Stimulated activated memory B cell treated with anti-CD40 and anti-IgM and Interleukin-4, amounts not matched to agents 10 μg/mL and 1 μg/mL and 100 μg/mL, for 72 hours (primary cell): ENCODE measurements around the gene AP1S2.
"Not testable (repeated sequence)": the region's sequence is repeated elsewhere in the genome, so short reads cannot be mapped to it uniquely, and the experiment has no call there.

Experiments used
- ATAC-seq: fragments of 150-1000 bp; cut with Tn5 transposase; 2 replicates; pipeline ENCODE4 v1.10.0; 2021
- H3K27ac Mint-ChIP-seq: one replicate; pipeline ENCODE4 v1.8.0; 2022; ENCODE audit warnings: mild to moderate bottlenecking, mixed read lengths
- H3K27me3 Mint-ChIP-seq: one replicate; pipeline ENCODE4 v1.8.0; 2022; ENCODE audit warnings: mixed read lengths
- H3K36me3 Mint-ChIP-seq: one replicate; pipeline ENCODE4 v1.8.0; 2022; ENCODE audit warnings: mixed read lengths
- H3K4me1 Mint-ChIP-seq: one replicate; pipeline ENCODE4 v1.8.0; 2022; ENCODE audit warnings: mixed read lengths
- H3K4me3 Mint-ChIP-seq: one replicate; pipeline ENCODE4 v1.8.0; 2022; ENCODE audit warnings: mild to moderate bottlenecking, moderate library complexity, mixed read lengths
- H3K9me3 Mint-ChIP-seq: one replicate; pipeline ENCODE4 v1.8.0; 2022; ENCODE audit warnings: mixed read lengths

Gene AP1S2

DNA sequence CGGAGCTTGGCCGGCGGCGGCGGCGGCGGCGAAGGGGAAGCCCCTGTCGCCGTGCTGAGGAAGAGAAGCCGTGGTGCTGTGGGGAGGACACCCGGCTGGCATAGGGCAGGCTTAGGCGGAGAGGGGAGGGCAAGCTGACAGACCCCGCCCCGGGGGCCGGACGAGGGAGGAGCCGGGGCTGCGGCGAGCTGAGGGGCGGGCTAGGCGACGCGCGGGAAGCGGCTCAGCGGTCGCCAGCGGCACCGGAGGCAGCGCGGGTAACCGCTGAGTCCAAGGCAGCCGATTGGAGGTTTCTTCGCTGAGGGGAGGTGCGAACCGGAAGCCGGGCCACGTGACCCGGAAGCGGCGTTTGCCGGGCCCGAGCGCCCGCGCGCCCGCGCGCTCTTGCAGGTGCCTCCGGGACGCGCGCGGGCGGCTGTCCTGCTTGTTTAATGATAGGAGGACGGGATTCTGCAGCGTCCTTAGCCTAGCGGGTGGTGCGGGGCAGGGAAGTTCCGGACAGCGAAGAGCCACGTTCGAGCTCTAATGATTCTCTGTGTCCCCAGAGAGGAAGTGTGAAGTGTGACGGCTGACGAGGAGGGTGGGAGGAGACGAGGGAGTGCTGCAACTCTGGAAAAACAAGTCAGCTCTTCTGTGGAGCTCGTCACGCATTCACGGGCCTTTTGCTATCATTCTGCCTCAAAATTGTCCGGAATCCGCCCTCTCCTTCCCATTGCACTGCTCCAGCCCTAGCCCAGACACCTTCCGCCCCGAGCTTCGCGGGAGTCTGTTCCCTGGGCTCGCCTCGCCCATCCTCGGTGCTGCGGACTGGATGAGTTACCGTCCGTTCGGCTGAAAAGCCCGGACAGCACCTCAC, at the start of gene AP1S2:
TSS of gene AP1S2 (minus strand) at position 102 of the 856 bp plus-strand sequence. CDS start 2,289 bp downstream, outside the sequence.
- Mint-ChIP-seq H3K27me3 (no peaks in the 10 kb centered on the region), H3K36me3 (peaks cover 16% of the 10 kb centered on the region), H3K9me3 (no peaks in the 10 kb centered on the region), H3K4me3 (peak within 1 kb of the TSS; percentile 93), H3K4me1 (peaks cover 21% of the 10 kb centered on the region), H3K27ac (peak within 1 kb of the TSS; percentile 97)
- ATAC-seq = peak; percentile 99

DNA sequence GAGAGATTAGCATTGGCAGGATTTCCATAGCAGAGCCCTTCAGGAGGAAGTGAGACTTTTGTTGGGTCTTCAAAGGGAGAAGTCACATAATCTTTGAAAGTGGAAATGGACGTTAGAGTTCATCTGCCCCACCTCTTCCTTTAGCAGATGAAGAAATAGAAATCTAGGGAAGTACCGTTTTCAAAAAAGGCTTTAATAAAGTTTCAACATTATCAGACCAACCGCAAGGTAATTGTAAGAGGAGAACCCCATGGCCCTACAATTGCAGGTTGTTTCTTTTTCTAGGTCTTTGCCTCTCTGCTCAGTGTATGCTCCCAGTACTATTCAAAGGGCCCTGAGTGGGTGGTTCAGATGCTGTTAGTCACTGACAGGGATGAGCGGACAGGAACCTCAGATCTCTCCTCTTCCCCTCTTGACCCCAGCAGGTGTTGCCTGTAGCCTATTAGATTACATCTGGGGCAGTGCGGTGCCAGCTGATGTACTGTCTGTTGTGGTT, 48.6 kb upstream of the AP1S2 start:
- H3K27me3 Mint-ChIP-seq = no peaks in the 10 kb centered on the region
- peak; percentile 95 for ATAC-seq
- H3K4me1 Mint-ChIP-seq = peaks cover 4% of the 10 kb centered on the region
- peaks cover 5% of the 10 kb centered on the region for H3K36me3 Mint-ChIP-seq
- H3K9me3 Mint-ChIP-seq = peaks cover 5% of the 10 kb centered on the region
- H3K4me3 Mint-ChIP-seq = no peak overlapping the region
- H3K27ac Mint-ChIP-seq = peak overlapping the region; percentile 40

DNA sequence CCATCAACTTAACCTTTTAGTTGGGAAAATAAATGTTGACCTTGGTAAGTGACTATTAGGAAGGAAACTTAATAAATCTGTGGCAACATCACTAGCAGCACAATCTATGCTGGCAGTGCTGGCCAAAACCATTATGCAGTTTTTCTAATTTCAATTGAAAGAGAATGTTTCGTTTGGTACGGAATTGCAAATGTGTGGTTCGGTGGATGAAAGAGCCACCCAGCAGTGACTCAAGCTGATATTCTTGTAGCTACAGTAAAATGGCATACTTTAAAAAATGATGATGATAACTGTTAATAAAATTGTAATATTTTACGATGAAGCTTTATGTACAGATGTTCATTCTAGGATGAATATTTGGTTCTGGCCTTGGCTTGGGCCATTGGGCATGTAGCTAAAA, 40.7 kb upstream of the AP1S2 start:
- peaks cover 4% of the 10 kb centered on the region for H3K9me3 Mint-ChIP-seq
- no peaks in the 10 kb centered on the region for H3K36me3 Mint-ChIP-seq
- peaks cover 17% of the 10 kb centered on the region for H3K4me1 Mint-ChIP-seq
- no peaks in the 10 kb centered on the region for H3K27me3 Mint-ChIP-seq
- H3K4me3 Mint-ChIP-seq = no peak overlapping the region
- no peak overlapping the region for H3K27ac Mint-ChIP-seq
- ATAC-seq = no peak

GRCh38 chrX:15894724-15895123, 40.1 kb upstream of the AP1S2 start:
- no peaks in the 10 kb centered on the region for H3K27me3 Mint-ChIP-seq
- no peak overlapping the region for H3K27ac Mint-ChIP-seq
- H3K4me1 Mint-ChIP-seq = peaks cover 17% of the 10 kb centered on the region
- H3K4me3 Mint-ChIP-seq = no peak overlapping the region
- peaks cover 4% of the 10 kb centered on the region for H3K9me3 Mint-ChIP-seq
- ATAC-seq = no peak
- H3K36me3 Mint-ChIP-seq = no peaks in the 10 kb centered on the region

- no peaks in the 10 kb centered on the region for H3K36me3 Mint-ChIP-seq
- no peak overlapping the region for H3K27ac Mint-ChIP-seq
- no peak for ATAC-seq
- no peak overlapping the region for H3K4me3 Mint-ChIP-seq
- H3K4me1 Mint-ChIP-seq = peaks cover 22% of the 10 kb centered on the region
- H3K27me3 Mint-ChIP-seq = no peaks in the 10 kb centered on the region
- peaks cover 4% of the 10 kb centered on the region for H3K9me3 Mint-ChIP-seq
Observed at GRCh38 chrX:15890463-15890862, 35.9 kb upstream of the AP1S2 start.

DNA sequence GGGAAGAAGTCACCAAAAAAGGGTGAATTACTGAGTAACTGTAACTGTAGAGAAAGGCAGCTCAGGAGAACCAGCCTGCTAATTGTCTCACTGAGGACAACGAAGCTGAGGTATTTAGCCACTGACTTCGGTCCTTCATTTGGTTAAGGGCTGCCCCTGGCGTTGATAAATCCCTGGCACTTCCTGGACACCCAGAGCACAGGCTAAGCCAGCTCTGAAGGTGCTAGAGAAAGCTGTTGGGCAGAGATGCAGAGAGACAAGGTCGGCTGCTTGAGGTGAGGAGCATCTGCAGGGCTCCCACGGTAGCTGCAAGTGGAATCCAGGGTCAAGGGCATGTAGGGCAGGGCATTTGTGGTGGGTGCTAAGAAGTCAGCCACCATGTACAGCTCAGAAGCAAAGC, 33.4 kb upstream of the AP1S2 start:
- Mint-ChIP-seq H3K36me3 (no peaks in the 10 kb centered on the region), H3K27ac (no peak overlapping the region), H3K9me3 (no peaks in the 10 kb centered on the region), H3K27me3 (no peaks in the 10 kb centered on the region), H3K4me3 (no peak overlapping the region), H3K4me1 (peaks cover 23% of the 10 kb centered on the region)
- no peak for ATAC-seq

GRCh38 chrX:15883540-15883863, 28.9 kb upstream of the AP1S2 start:
- H3K9me3 Mint-ChIP-seq = no peaks in the 10 kb centered on the region
- no peak for ATAC-seq
- H3K4me3 Mint-ChIP-seq = no peak overlapping the region
- H3K4me1 Mint-ChIP-seq = peaks cover 22% of the 10 kb centered on the region
- H3K27ac Mint-ChIP-seq = peak overlapping the region; percentile 62
- peaks cover 7% of the 10 kb centered on the region for H3K36me3 Mint-ChIP-seq
- H3K27me3 Mint-ChIP-seq = no peaks in the 10 kb centered on the region

DNA sequence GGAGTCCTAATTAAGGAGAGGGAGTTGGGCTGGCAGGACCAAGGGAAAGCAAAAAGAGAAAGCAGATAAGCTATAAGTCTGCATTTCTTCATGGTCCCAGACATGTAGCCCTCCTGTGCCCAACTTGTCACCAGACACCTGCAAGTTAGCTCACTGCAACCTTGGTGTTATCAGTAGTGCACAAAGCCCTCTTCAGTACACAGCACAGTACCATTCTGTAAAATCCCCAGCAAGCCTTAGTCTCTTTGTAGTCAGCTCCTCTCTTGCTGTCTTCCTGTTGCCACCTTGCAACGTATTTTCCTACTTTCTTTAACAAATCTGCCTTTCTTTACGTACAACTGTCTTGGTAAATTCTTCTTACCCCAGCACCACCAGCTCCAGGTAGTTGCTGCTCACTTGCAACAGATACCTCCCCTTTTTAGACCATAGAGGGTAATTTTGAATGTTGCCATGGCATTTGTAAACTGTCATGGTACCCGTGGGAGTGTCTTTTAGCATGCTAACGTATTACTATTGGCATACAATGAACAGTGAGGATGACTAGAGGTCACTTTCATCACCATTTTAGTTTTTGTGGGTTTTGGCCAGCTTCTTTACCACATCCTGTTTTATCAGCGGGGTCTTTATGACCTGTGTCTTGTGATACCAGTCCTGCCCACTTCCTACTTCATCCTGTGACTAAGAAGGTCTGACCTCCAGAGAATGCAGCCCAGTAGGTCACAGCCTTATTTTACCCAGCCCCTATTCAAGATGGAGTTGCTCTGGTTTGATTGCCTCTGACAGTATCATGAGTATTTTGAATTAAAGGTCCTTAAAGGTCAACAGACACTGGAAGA, 28.3 kb upstream of the AP1S2 start:
- Mint-ChIP-seq H3K4me1 (peaks cover 22% of the 10 kb centered on the region), H3K4me3 (peak overlapping the region; percentile 39), H3K36me3 (peaks cover 7% of the 10 kb centered on the region), H3K27me3 (no peaks in the 10 kb centered on the region), H3K9me3 (no peaks in the 10 kb centered on the region), H3K27ac (peak overlapping the region; percentile 62)
- ATAC-seq = peak; percentile 77

DNA sequence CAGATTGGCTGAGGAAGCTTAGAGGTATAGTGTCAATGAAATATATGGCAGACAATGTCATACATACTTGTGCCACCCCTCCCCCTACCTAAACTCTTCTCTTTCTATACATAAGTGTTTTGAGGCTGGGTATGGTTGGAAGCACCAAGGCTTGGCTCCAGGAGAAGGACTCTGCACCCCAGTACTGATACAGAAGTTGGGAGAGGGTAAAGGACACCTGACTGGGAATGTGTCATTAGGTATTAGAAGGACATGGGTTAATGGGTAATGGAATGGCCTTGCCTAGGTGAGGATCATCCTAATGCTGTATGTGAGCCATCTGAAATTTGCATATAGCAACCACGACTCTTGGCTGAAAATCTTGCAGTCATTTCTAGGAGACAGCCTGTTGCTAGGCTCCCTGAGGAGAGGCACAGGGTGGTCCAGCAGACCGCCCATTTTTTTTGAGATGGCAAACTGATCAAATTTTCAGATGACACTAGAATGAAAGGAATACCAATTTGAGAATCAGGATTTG, 26.8 kb upstream of the AP1S2 start:
- ATAC-seq = no peak
- Mint-ChIP-seq H3K9me3 (no peaks in the 10 kb centered on the region), H3K36me3 (peaks cover 7% of the 10 kb centered on the region), H3K27ac (no peak overlapping the region), H3K4me1 (peaks cover 22% of the 10 kb centered on the region), H3K4me3 (no peak overlapping the region), H3K27me3 (no peaks in the 10 kb centered on the region)

DNA sequence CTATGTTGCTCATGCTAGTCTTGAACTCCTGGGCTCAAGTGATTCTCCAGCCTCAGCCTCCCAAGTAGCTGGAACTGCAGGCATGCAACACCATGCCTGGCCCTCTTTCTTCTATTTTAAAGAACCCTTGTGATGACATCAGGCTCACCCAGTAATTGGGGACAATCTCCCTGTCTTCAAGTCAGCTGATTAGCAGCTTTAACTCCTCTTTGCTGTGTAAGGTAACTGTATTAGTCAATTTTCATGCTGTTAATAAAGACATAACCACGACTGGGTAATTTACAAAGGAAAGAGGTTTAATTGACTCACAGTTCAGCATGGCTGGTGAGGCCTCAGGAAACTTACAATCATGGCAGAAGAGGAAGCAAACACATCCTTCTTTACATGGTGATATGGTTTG, 23.3 kb upstream of the AP1S2 start:
- not testable (repeated sequence) for H3K36me3 Mint-ChIP-seq, ATAC-seq, H3K27ac Mint-ChIP-seq, H3K9me3 Mint-ChIP-seq, H3K4me3 Mint-ChIP-seq, H3K27me3 Mint-ChIP-seq, H3K4me1 Mint-ChIP-seq

- no peak overlapping the region for H3K4me3 Mint-ChIP-seq
- no peaks in the 10 kb centered on the region for H3K27me3 Mint-ChIP-seq
- peaks cover 2% of the 10 kb centered on the region for H3K4me1 Mint-ChIP-seq
- no peaks in the 10 kb centered on the region for H3K9me3 Mint-ChIP-seq
- H3K36me3 Mint-ChIP-seq = peaks cover 7% of the 10 kb centered on the region
- ATAC-seq = no peak
- H3K27ac Mint-ChIP-seq = no peak overlapping the region
Observed at GRCh38 chrX:15877380-15877779, 22.8 kb upstream of the AP1S2 start.

DNA sequence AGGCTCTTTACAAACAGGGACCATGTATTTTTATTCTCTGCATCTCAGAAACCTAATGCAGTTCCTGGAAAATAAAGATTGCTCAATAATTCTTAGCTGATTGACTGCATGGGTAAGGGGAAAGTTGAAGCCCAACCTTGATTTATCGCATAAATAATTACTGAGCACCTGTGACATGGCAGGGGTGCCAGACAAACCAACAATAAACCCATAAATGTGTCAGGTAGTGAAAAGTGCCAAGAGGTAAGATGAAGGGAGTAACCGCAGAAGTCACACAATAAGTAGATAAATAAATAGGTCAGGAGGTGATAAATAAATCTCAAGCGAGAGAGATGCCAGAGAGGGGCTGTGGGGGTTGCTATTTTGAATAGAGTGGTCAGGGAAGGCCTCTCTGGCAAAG, 20.1 kb upstream of the AP1S2 start:
- H3K4me3 Mint-ChIP-seq = no peak overlapping the region
- H3K36me3 Mint-ChIP-seq = no peaks in the 10 kb centered on the region
- H3K27me3 Mint-ChIP-seq = no peaks in the 10 kb centered on the region
- no peak for ATAC-seq
- H3K4me1 Mint-ChIP-seq = no peaks in the 10 kb centered on the region
- H3K27ac Mint-ChIP-seq = no peak overlapping the region
- no peaks in the 10 kb centered on the region for H3K9me3 Mint-ChIP-seq

DNA sequence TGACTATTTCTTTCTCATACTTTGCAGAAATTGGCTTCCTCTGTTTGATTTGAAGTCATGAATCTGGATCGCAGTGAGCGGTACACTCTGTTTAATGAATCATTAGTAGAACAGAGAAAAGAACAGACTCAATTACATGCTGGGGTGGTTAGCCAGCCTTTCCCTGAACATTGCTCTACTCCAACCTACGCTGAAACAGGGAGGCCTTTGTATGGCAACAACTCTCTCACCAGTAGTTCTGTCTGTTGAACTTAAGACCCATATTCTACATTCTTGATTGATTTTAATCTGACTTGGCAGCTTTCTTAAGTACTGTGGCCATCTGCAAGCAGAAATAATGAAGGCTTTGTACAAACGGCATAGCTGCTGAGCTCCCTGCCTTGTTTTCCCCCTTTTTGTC, 19.0 kb upstream of the AP1S2 start:
- H3K9me3 Mint-ChIP-seq = no peaks in the 10 kb centered on the region
- no peaks in the 10 kb centered on the region for H3K4me1 Mint-ChIP-seq
- H3K27ac Mint-ChIP-seq = no peak overlapping the region
- no peak for ATAC-seq
- no peaks in the 10 kb centered on the region for H3K36me3 Mint-ChIP-seq
- H3K27me3 Mint-ChIP-seq = no peaks in the 10 kb centered on the region
- H3K4me3 Mint-ChIP-seq = no peak overlapping the region

DNA sequence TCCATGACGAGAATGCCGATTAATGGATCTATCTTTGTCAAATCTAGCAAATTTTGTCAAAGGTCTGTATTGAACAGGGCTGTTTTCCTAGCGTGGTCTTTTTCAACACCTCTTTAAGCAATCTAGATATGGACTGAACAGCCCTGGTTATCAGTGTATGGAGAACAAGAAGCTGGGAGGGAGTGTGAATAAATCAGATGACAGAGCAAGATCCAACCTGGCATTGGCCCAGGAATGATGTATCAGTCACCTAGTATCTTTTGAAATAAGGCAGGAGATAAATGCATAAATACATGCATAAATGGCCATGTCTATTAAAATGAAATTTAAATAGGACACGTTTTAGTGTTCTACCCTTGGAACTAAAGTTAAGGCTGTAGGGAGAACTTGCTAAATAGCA, 15.7 kb upstream of the AP1S2 start:
- no peak for ATAC-seq
- H3K36me3 Mint-ChIP-seq = no peaks in the 10 kb centered on the region
- H3K4me3 Mint-ChIP-seq = no peak overlapping the region
- no peak overlapping the region for H3K27ac Mint-ChIP-seq
- H3K27me3 Mint-ChIP-seq = no peaks in the 10 kb centered on the region
- no peaks in the 10 kb centered on the region for H3K4me1 Mint-ChIP-seq
- no peaks in the 10 kb centered on the region for H3K9me3 Mint-ChIP-seq

DNA sequence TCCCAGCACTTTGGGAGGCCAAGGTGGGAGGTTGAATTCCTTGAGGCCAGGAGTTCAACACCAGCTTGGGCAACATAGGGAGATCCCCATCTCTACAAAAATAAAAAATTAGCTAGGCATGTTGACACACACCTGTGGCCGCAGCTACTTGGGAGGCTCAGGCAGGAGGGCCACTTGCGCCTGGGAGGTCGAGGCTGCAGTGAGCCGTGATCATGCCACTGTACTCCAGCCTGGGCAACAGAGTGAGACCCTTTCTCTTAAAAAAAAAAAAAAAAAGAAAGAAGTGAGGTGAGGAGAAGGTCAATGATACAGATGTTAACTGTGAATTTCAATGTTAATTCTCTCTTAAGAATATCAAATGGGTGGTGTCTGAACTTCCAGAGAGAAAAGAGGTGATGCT, 15.1 kb upstream of the AP1S2 start:
- no peaks in the 10 kb centered on the region for H3K27me3 Mint-ChIP-seq
- no peaks in the 10 kb centered on the region for H3K4me1 Mint-ChIP-seq
- H3K36me3 Mint-ChIP-seq = no peaks in the 10 kb centered on the region
- no peak overlapping the region for H3K4me3 Mint-ChIP-seq
- no peaks in the 10 kb centered on the region for H3K9me3 Mint-ChIP-seq
- ATAC-seq = no peak
- no peak overlapping the region for H3K27ac Mint-ChIP-seq
